Measurements from ENCODE around the gene DIMT1. TPM values are rescaled to one million over a fixed set of nuclear protein-coding genes. Genes with fewer than 3 reads are reported as not detected.

The DIMT1 gene
- total RNA-seq, 8 experiments from 2014 or later: 20.6 to 35.4 (median 27.5) TPM

GRCh38 chr5:62348723-62349481 is 54.8 kb downstream of the DIMT1 start:
- Histone ChIP-seq H3K27ac (no peak overlapping the region), H3K4me3 (no peak overlapping the region), H3K4me1 (replicated peaks in 1 of 2) (no peaks in the 10 kb centered on the region)
- in situ Hi-C loops (cut with MboI; ENCODE audit: low pct_unique_long_range_greater_than_20kb in 2 of 9, low sequenced_read_pairs in 9 of 9, unreplicated experiment in 9 of 9): loop anchor here in 1 of 9 experiments (25.0 kb wide), 1 partner anchor 112 kb away; no protein-coding TSS in a partner anchor
- no peak for ATAC-seq (replicated peaks in 6 of 8)
- 88 to 100% (median 100%) methylated on average over 1 of the region's 1 CpG; no CpG with 5 or more reads in 1 of the 10 experiments for whole genome bisulfite sequencing, 10 experiments

- ATAC-seq (replicated peaks in 6 of 8): no peak
- in situ Hi-C loops (cut with MboI; ENCODE audit: low pct_unique_long_range_greater_than_20kb in 2 of 9, low sequenced_read_pairs in 9 of 9, unreplicated experiment in 9 of 9): loop anchor here in 1 of 9 experiments (25.0 kb wide), 1 partner anchor 111 kb away; no protein-coding TSS in a partner anchor
- Histone ChIP-seq H3K4me1 (replicated peaks in 1 of 2) (no peaks in the 10 kb centered on the region), H3K4me3 (no peak overlapping the region), H3K27ac (no peak overlapping the region)
- 80 to 100% (median 100%) methylated on average over 1 of the region's 1 CpG; no CpG with 5 or more reads in 3 of the 10 experiments for WGBS, 10 experiments
These were observed 55.8 kb downstream of the DIMT1 start for GRCh38 chr5:62347928-62348327.

- H3K27ac ChIP-seq: no peak overlapping the region
- no peak overlapping the region for H3K4me3 ChIP-seq
- 79 to 100% (median 95%) methylated on average over 1 to 2 of the region's 2 CpGs for WGBS, 10 experiments
- H3K4me1 ChIP-seq (replicated peaks in 1 of 2): no peaks in the 10 kb centered on the region
- in situ Hi-C loops (cut with MboI; ENCODE audit: low pct_unique_long_range_greater_than_20kb in 2 of 9, low sequenced_read_pairs in 9 of 9, unreplicated experiment in 9 of 9): loop anchor here in 1 of 9 experiments (25.0 kb wide), 1 partner anchor 109 kb away; no protein-coding TSS in a partner anchor
- no peak for ATAC-seq (replicated peaks in 6 of 8)
These were observed 57.0 kb downstream of the DIMT1 start for GRCh38 chr5:62346748-62347147.

GRCh38 chr5:62343428-62343827 is 60.3 kb downstream of the DIMT1 start:
- ATAC-seq (replicated peaks in 6 of 8): no peak
- in situ Hi-C loops (cut with MboI; ENCODE audit: low pct_unique_long_range_greater_than_20kb in 2 of 9, low sequenced_read_pairs in 9 of 9, unreplicated experiment in 9 of 9): loop anchor here in 1 of 9 experiments (25.0 kb wide), 1 partner anchor 106 kb away; no protein-coding TSS in a partner anchor
- Histone ChIP-seq H3K4me3 (no peak overlapping the region), H3K4me1 (replicated peaks in 1 of 2) (no peaks in the 10 kb centered on the region), H3K27ac (no peak overlapping the region)
- WGBS, 10 experiments: 86 to 100% (median 100%) methylated on average over 1 of the region's 1 CpG; no CpG with 5 or more reads in 5 of the 10 experiments

- 93 to 100% (median 100%) methylated on average over 1 to 2 of the region's 2 CpGs; no CpG with 5 or more reads in 5 of the 10 experiments for WGBS, 10 experiments
- in situ Hi-C loops (cut with MboI; ENCODE audit: low pct_unique_long_range_greater_than_20kb in 2 of 9, low sequenced_read_pairs in 9 of 9, unreplicated experiment in 9 of 9): loop anchor here in 1 of 9 experiments (25.0 kb wide), 1 partner anchor 105 kb away; no protein-coding TSS in a partner anchor
- H3K27ac ChIP-seq: no peak overlapping the region
- ATAC-seq (replicated peaks in 6 of 8): no peak
- no peak overlapping the region for H3K4me3 ChIP-seq
- no peaks in the 10 kb centered on the region for H3K4me1 ChIP-seq (replicated peaks in 1 of 2)
These were observed 61.2 kb downstream of the DIMT1 start for GRCh38 chr5:62342476-62342837.

- in situ Hi-C loops (cut with MboI; ENCODE audit: low pct_unique_long_range_greater_than_20kb in 2 of 9, low sequenced_read_pairs in 9 of 9, unreplicated experiment in 9 of 9): loop anchor here in 1 of 9 experiments (25.0 kb wide), 1 partner anchor 105 kb away; no protein-coding TSS in a partner anchor
- 88 to 100% (median 100%) methylated on average over 1 to 4 of the region's 4 CpGs for WGBS, 10 experiments
- Histone ChIP-seq H3K4me3 (no peak overlapping the region), H3K27ac (no peak overlapping the region), H3K4me1 (replicated peaks in 1 of 2) (no peaks in the 10 kb centered on the region)
- peak in 1 of 8 experiments; percentile 41 for ATAC-seq (replicated peaks in 6 of 8)
These were observed 61.8 kb downstream of the DIMT1 start for GRCh38 chr5:62341783-62342475.

GRCh38 chr5:62340979-62341378 is 62.7 kb downstream of the DIMT1 start:
- 92 to 100% (median 100%) methylated on average over 1 to 2 of the region's 2 CpGs; no CpG with 5 or more reads in 1 of the 10 experiments for WGBS, 10 experiments
- Histone ChIP-seq H3K4me1 (replicated peaks in 1 of 2) (no peaks in the 10 kb centered on the region), H3K27ac (no peak overlapping the region), H3K4me3 (no peak overlapping the region)
- in situ Hi-C loops (cut with MboI; ENCODE audit: low pct_unique_long_range_greater_than_20kb in 2 of 9, low sequenced_read_pairs in 9 of 9, unreplicated experiment in 9 of 9): loop anchor here in 1 of 9 experiments (25.0 kb wide), 1 partner anchor 104 kb away; no protein-coding TSS in a partner anchor
- ATAC-seq (replicated peaks in 6 of 8): no peak

GRCh38 chr5:62340392-62340791 is 63.3 kb downstream of the DIMT1 start:
- H3K4me3 ChIP-seq: no peak overlapping the region
- in situ Hi-C loops (cut with MboI; ENCODE audit: low pct_unique_long_range_greater_than_20kb in 2 of 9, low sequenced_read_pairs in 9 of 9, unreplicated experiment in 9 of 9): loop anchor here in 1 of 9 experiments (25.0 kb wide), 1 partner anchor 103 kb away; no protein-coding TSS in a partner anchor
- ATAC-seq (replicated peaks in 6 of 8): peak in 1 of 8 experiments; percentile 25
- no peaks in the 10 kb centered on the region for H3K4me1 ChIP-seq (replicated peaks in 1 of 2)
- no peak overlapping the region for H3K27ac ChIP-seq
- 0 to 89% (median 47%) methylated on average over 1 of the region's 1 CpG; no CpG with 5 or more reads in 2 of the 10 experiments for WGBS, 10 experiments

Other genes with a start within 250 kb of the DIMT1 start
- 100 to 1,000 TPM in 1 of 8 experiments, 10 to 100 TPM in 7; 40.2 to 104 (median 65.4) TPM for gene KIF2A, start 97.7 kb downstream of the DIMT1 start, total RNA-seq
- 10 to 100 TPM; 12.6 to 36.7 (median 18.9) TPM for gene IPO11, start 8.9 kb upstream of the DIMT1 start, total RNA-seq
- 1 to 10 TPM in 6 of 8 experiments, under 1 TPM in 2; 0.58 to 4.3 (median 1.5) TPM for gene LRRC70, start 174.9 kb upstream of the DIMT1 start, total RNA-seq

Data from motor neuron (in vitro differentiated cells).